ACC112 (cell line): ENCODE data around the gene VPS51.
"Not testable (repeated sequence)": the region's sequence is repeated elsewhere in the genome, so short reads cannot be mapped to it uniquely, and the experiment has no call there.

Experiments
- H2AFZ ChIP-seq: fragments of 200-600 bp; sonication (generic); one replicate; pipeline ENCODE4 v1.6.0; 2017; ENCODE audit warnings: antibody characterized with exemption, low read length; ENCODE audit not compliant: unreplicated experiment
- H3K27ac ChIP-seq: fragments of 200-600 bp; sonication (generic); 2 replicates; pipeline ENCODE4 v1.5.1; 2014; ENCODE audit warnings: low read depth, mild to moderate bottlenecking, antibody characterized with exemption, low read length, moderate library complexity
- H3K27me3 ChIP-seq: fragments of 200-600 bp; sonication (generic); 2 replicates; pipeline ENCODE4 v1.6.1; 2014; ENCODE audit warnings: mild to moderate bottlenecking, antibody characterized with exemption, low read length, moderate library complexity, mixed read lengths; ENCODE audit not compliant: insufficient read depth
- H3K36me3 ChIP-seq: fragments of 200-600 bp; sonication (generic); 2 replicates; pipeline ENCODE4 v1.6.1; 2016; ENCODE audit warnings: mild to moderate bottlenecking, antibody characterized with exemption, low read length, moderate library complexity, mixed read lengths; ENCODE audit not compliant: insufficient read depth
- H3K4me1 ChIP-seq: fragments of 200-600 bp; sonication (generic); one replicate; pipeline ENCODE4 v1.6.1; 2016; ENCODE audit warnings: low read length, mixed read lengths; ENCODE audit not compliant: insufficient read depth, unreplicated experiment, control insufficient read depth
- H3K4me3 ChIP-seq: fragments of 200-600 bp; sonication (generic); 2 replicates; pipeline ENCODE4 v1.5.1; 2014; ENCODE audit warnings: mild to moderate bottlenecking, low read depth, low read length
- H3K79me2 ChIP-seq: fragments of 200-600 bp; sonication (generic); one replicate; pipeline ENCODE4 v1.6.0; 2016; ENCODE audit warnings: low read length; ENCODE audit not compliant: control insufficient read depth, unreplicated experiment, insufficient read depth

The VPS51 gene

DNA sequence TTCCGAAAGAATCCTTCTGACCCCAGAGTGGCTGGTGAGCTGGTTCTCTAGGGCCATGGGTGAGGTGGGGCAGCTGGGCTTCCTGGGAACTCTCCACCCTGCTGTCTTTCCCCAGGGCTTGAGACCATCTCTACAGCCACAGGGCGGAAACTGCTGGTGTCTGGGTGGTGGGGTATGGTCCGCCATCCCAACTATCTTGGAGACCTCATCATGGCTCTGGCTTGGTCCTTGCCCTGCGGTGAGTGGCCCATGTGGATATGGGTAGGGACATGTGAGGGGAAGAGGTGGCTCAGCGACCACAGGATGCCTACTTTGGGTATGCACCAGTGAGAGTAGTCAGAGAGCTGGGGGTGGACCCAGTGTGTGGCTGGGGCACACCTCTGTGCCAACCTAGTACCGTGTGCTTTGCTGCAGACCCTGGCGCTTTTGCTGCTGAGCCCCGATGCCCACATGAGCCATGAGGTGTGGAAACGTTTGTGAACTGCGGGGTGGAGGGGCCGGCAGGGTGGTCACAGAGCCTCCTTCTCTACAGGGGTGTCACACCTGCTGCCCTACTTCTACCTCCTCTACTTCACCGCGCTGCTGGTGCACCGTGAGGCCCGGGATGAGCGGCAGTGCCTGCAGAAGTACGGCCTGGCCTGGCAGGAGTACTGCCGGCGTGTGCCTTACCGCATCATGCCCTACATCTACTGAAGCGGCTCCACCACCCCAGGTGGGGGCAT is 19.5 kb downstream of the VPS51 start:
- peaks cover 13% of the 10 kb centered on the region for H3K4me1 ChIP-seq
- H3K79me2 ChIP-seq = peaks cover 24% of the 10 kb centered on the region
- H3K4me3 ChIP-seq = peak overlapping the region; percentile 78; the same call in 1 of the 2 replicates
- H2AFZ ChIP-seq = no peak overlapping the region
- H3K27ac ChIP-seq = no peak overlapping the region
- peaks cover 8% of the 10 kb centered on the region; the same call in 1 of the 2 replicates for H3K36me3 ChIP-seq
- no peaks in the 10 kb centered on the region for H3K27me3 ChIP-seq

GRCh38 chr11:65116370-65117205 is 20.6 kb downstream of the VPS51 start:
- H3K27me3 ChIP-seq = no peaks in the 10 kb centered on the region
- H3K4me3 ChIP-seq = peak overlapping the region; percentile 78
- peak overlapping the region; percentile 65 for H3K27ac ChIP-seq
- no peak overlapping the region for H2AFZ ChIP-seq
- peaks cover 34% of the 10 kb centered on the region for H3K79me2 ChIP-seq
- peaks cover 19% of the 10 kb centered on the region for H3K4me1 ChIP-seq
- peaks cover 13% of the 10 kb centered on the region; the same call in 1 of the 2 replicates for H3K36me3 ChIP-seq

DNA sequence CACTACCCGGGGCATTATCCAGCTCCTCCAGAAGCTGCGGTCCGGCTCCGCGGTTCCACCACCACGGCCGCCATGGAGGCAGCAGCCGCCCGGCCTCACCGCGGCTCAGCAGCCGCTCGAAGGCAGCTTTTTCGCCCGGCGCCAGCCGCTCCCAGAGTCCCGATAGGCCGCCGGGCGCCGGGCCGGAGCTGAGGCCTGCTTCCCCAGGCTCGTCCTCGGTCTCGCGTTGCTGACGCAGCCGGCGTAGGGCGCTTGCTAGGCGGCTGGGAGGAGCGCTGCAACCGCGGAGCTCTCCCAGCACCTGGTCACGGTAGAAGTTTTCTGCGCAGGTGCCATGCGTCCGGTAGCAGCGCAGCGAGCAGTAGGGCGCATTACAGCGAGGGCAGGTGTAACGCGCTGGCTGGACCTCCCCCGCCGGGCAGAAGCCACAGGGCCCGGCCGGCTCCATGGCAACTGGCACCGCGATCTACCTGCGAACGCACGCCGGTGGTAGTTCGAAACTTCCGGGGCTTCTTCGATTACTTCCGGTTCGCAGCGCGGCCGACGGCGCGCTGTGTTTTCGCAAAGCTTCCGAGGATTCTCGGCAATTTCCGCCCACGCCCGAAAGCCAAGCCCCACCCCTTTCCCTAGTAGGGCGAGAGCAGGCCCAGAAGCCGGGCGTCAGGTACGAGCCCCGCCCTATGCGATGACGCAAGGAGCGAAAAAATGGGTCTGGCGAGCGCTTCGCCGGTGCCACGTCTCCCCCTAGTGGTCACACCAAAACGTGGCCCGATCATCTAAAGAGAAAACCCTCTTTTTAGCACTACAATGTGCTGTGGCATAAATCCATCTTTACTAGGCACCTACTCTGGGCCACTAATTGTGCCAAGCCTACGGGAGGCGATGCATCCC is 21.4 kb downstream of the VPS51 start, which contains the start of gene ZNHIT2:
ZNHIT2 (minus strand) TSS at position 496 of the 891 bp plus-strand sequence; CDS start at position 448, 48 bp downstream.
- H3K79me2 ChIP-seq = peaks cover 42% of the 10 kb centered on the region

GRCh38 chr11:65118097-65118837 is 22.3 kb downstream of the VPS51 start:
- H3K36me3 ChIP-seq = peaks cover 13% of the 10 kb centered on the region; the same call in 1 of the 2 replicates

More for the DNA sequence above, 21.4 kb downstream of the VPS51 start, which contains the start of gene ZNHIT2:
- Histone ChIP-seq H3K4me3 (peak within 1 kb of the TSS; percentile 78), H3K4me1 (peaks cover 15% of the 10 kb centered on the region), H2AFZ (no peak within 1 kb of the TSS), H3K36me3 (peaks cover 13% of the 10 kb centered on the region; the same call in 1 of the 2 replicates), H3K27me3 (no peaks in the 10 kb centered on the region), H3K27ac (peak within 1 kb of the TSS; percentile 65)

GRCh38 chr11:65118891-65119669 is 23.1 kb downstream of the VPS51 start:
- peaks cover 13% of the 10 kb centered on the region; the same call in 1 of the 2 replicates for H3K36me3 ChIP-seq

More at GRCh38 chr11:65118097-65118837, 22.3 kb downstream of the VPS51 start:
- Histone ChIP-seq H3K27me3 (no peaks in the 10 kb centered on the region), H3K4me1 (peaks cover 20% of the 10 kb centered on the region), H3K27ac (no peak overlapping the region), H2AFZ (no peak overlapping the region), H3K4me3 (no peak overlapping the region), H3K79me2 (peaks cover 48% of the 10 kb centered on the region)

GRCh38 chr11:65119670-65119995 is 23.6 kb downstream of the VPS51 start:
- Histone ChIP-seq H3K4me1 (peaks cover 20% of the 10 kb centered on the region), H3K27ac (no peak overlapping the region), H3K79me2 (peaks cover 60% of the 10 kb centered on the region), H3K4me3 (no peak overlapping the region), H3K27me3 (no peaks in the 10 kb centered on the region), H2AFZ (no peak overlapping the region), H3K36me3 (peaks cover 17% of the 10 kb centered on the region; the same call in 1 of the 2 replicates)

More at GRCh38 chr11:65118891-65119669, 23.1 kb downstream of the VPS51 start:
- not testable (repeated sequence) for H3K4me3 ChIP-seq, H2AFZ ChIP-seq, H3K27ac ChIP-seq, H3K27me3 ChIP-seq
- H3K4me1 ChIP-seq = peaks cover 20% of the 10 kb centered on the region
- H3K79me2 ChIP-seq = peaks cover 55% of the 10 kb centered on the region

DNA sequence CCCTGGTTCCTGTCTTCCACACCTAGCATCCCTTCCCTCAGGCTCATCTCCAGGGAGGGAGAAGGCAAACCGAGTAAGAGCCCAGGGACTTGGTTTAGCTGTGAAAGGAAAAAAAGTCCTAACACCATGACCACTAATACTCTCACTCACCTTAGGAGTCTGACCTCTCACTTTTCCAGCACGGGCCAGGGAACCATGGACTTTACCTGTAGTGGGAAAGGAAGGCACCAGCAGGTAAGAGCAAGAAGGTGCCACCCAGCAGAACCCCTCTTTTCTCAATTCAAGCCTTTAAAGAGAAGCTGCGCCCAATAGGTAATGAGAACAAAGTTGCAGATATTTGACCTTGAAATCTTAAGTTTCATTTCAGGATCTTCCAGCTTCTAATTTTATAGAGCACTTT is 24.8 kb downstream of the VPS51 start:
- H2AFZ ChIP-seq = no peak overlapping the region
- no peaks in the 10 kb centered on the region for H3K27me3 ChIP-seq
- peaks cover 61% of the 10 kb centered on the region for H3K79me2 ChIP-seq
- peak overlapping the region; percentile 100 for H3K4me3 ChIP-seq
- no peak overlapping the region for H3K27ac ChIP-seq
- peaks cover 20% of the 10 kb centered on the region for H3K4me1 ChIP-seq
- peaks cover 17% of the 10 kb centered on the region; the same call in 1 of the 2 replicates for H3K36me3 ChIP-seq

- H3K4me1 ChIP-seq = peaks cover 15% of the 10 kb centered on the region
- peaks cover 55% of the 10 kb centered on the region for H3K79me2 ChIP-seq
- H3K27me3 ChIP-seq = no peaks in the 10 kb centered on the region
- peaks cover 17% of the 10 kb centered on the region; the same call in 1 of the 2 replicates for H3K36me3 ChIP-seq
- H3K4me3 ChIP-seq = peak overlapping the region; percentile 100
- H2AFZ ChIP-seq = no peak overlapping the region
- peak overlapping the region; percentile 78 for H3K27ac ChIP-seq
Measured at GRCh38 chr11:65121447-65121864, 25.4 kb downstream of the VPS51 start.
